NB4 (cell line): ENCODE measurements around the gene KXD1.

Source experiments
- CTCF ChIP-seq: IDR thresholded peaks from one replicate; pipeline ENCODE4 v1.5.1; 2012; ENCODE audit warnings: low read depth, low read length
- MAX ChIP-seq: IDR thresholded peaks from 2 replicates; pipeline ENCODE4 v1.6.1; 2011; ENCODE audit warnings: low read depth, low read length
- POLR2A ChIP-seq: IDR thresholded peaks from 2 replicates; pipeline ENCODE4 v1.6.1; 2011; ENCODE audit warnings: mild to moderate bottlenecking; ENCODE audit not compliant: insufficient read length; ENCODE audit errors: extremely low read depth

GRCh38 chr19:18594824-18595373 is 37.2 kb downstream of the KXD1 start:
- TF ChIP-seq CTCF (no peak), MAX (no peak), POLR2A (no peak)
